Activated B cell treated with CpG ODN at 0.5 μM for 24 hours (primary cell): ENCODE results near the gene TPP1. TPM values are rescaled to one million over a fixed set of nuclear protein-coding genes. Genes with fewer than 3 reads are reported as not detected.
A peak's percentile ranks its signal among the peaks of the same experiment; 100 is the strongest.

Experiments used
- ATAC-seq: fragments of 200-7000 bp; cut with Tn5 transposase; one replicate; pipeline ENCODE4 v1.10.0; 2021; ENCODE audit warnings: low read depth, mild to moderate bottlenecking, moderate library complexity
- CTCF ChIA-PET: fragments of 350-600 bp; sonication (Branson Sonifier 250); formaldehyde crosslinking; loops from one replicate; lab custom pipeline; 2021; ENCODE audit warnings: antibody characterized with exemption; lab: Charles Lee
- POLR2A ChIA-PET: fragments of 350-600 bp; sonication (Branson Sonifier 250); formaldehyde crosslinking; loops from one replicate; lab custom pipeline; 2021; ENCODE audit warnings: antibody characterized with exemption; lab: Charles Lee
- DNase-seq: peaks from one replicate; pipeline ENCODE4 v3.0.0; 2022
- H3K27ac Mint-ChIP-seq: one replicate; pipeline ENCODE4 v1.8.0; 2020; ENCODE audit warnings: mixed read lengths
- H3K27me3 Mint-ChIP-seq: one replicate; pipeline ENCODE4 v1.8.0; 2021; ENCODE audit warnings: mixed read lengths
- H3K36me3 Mint-ChIP-seq: one replicate; pipeline ENCODE4 v1.8.0; 2021; ENCODE audit warnings: low read depth, mixed read lengths
- H3K4me1 Mint-ChIP-seq: one replicate; pipeline ENCODE4 v1.8.0; 2021; ENCODE audit warnings: mixed read lengths
- H3K4me3 Mint-ChIP-seq: one replicate; pipeline ENCODE4 v1.8.0; 2020; ENCODE audit warnings: mild to moderate bottlenecking, mixed read lengths
- H3K9me3 Mint-ChIP-seq: one replicate; pipeline ENCODE4 v1.8.0; 2020; ENCODE audit warnings: mixed read lengths
- CTCF ChIP-seq: fragments of 200-600 bp; IDR thresholded peaks from one replicate; pipeline ENCODE4 v1.8.0; 2022; ENCODE audit warnings: antibody characterized with exemption, mild to moderate bottlenecking
- intact Hi-C: fragments of 100-400 bp; cut with micrococcal nuclease; formaldehyde crosslinking; loops from one replicate; pipeline ENCODE4 v1.15.1; 2024
- total RNA-seq: library from RNA; stranded (reverse); gene quantifications from 2 replicates; pipeline ENCODE4 v1.2.3, GENCODE V29; 2022

Gene TPP1
- total RNA-seq, 1 donor from 2014 or later, result 123 TPM

DNA sequence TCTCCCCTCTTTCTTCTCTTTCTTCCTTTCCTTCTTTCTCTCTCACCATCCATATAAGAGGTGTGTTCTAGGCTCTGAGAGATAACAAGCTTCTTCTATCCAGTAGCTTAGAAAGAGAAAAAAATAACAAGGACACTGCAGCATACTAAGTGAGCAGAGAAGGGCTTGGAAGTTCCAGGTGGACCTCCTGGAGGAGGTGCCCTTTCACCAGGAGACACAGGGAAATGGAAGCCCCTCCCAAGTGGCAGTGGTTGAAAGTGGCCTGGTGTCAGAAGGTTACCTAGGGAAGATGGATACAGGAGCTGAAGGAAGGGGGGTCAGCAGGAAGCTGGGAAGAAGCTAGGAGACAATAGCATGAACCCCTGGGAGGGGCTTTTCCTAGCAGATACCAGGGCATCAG lies 30.9 kb upstream of the TPP1 start:
- no peaks in the 10 kb centered on the region for H3K9me3 Mint-ChIP-seq
- H3K27ac Mint-ChIP-seq, result no peak overlapping the region
- no peaks in the 10 kb centered on the region for H3K4me1 Mint-ChIP-seq
- ATAC-seq, result no peak
- POLR2A ChIA-PET, result interaction anchor here (0.5 to 4.7 kb wide), 3 partner anchors 33 to 1045 kb away, joined by 4 to 30 read pairs (median 8); partner anchors contain the start of genes MRPL17 and TAF10
- no peaks in the 10 kb centered on the region for H3K36me3 Mint-ChIP-seq
- intact Hi-C loops, result no loop called here
- TF ChIP-seq CTCF, result no peak
- no peak overlapping the region for H3K4me3 Mint-ChIP-seq
- CTCF ChIA-PET, result interaction anchor here (0.9 to 1.5 kb wide), 5 partner anchors 18 to 105 kb away, joined by 3 to 4 read pairs (median 4); partner anchors contain the start of gene MRPL17
- no peak for DNase-seq
- H3K27me3 Mint-ChIP-seq, result no peaks in the 10 kb centered on the region

- Mint-ChIP-seq H3K9me3 (no peaks in the 10 kb centered on the region), H3K27me3 (no peaks in the 10 kb centered on the region), H3K36me3 (no peaks in the 10 kb centered on the region), H3K27ac (no peak overlapping the region), H3K4me1 (no peaks in the 10 kb centered on the region), H3K4me3 (no peak overlapping the region)
- no peak for TF ChIP-seq CTCF
- ChIA-PET CTCF (no interaction called here), POLR2A (interaction anchor here (0.9 to 4.7 kb wide), 3 partner anchors 30 to 36 kb away, joined by 3 to 30 read pairs (median 4); partner anchors contain the start of genes MRPL17, TAF10 and TPP1)
- intact Hi-C loops, result loop anchor here (5.0 kb wide), 1 partner anchor 34 kb away; the partner anchor contains the start of gene MRPL17
- no peak for DNase-seq
- ATAC-seq, result no peak
Observed at GRCh38 chr11:6648501-6648900, 29.3 kb upstream of the TPP1 start.

DNA sequence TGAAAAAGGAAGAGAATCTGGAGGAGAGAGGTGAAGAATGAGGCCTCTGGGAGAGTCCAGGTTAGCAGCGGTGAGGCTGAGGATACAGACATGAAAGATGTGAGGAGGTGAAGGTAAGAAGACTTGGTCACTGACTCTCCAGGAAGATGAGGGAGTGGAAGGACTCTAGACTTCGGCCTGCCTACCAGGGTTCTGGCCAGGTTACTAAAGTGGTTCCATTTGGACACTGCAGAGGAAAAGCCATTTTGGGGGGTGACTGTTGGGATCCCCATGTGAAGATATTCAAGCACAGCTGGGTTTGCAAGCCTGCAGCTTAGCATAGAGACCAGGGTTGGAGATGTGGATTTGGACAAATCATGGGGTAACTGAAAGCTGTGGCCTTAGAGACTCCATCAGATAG lies 28.6 kb upstream of the TPP1 start:
- Mint-ChIP-seq H3K36me3 (no peaks in the 10 kb centered on the region), H3K4me1 (no peaks in the 10 kb centered on the region), H3K9me3 (no peaks in the 10 kb centered on the region), H3K27ac (no peak overlapping the region), H3K27me3 (no peaks in the 10 kb centered on the region), H3K4me3 (no peak overlapping the region)
- ATAC-seq (no peak), DNase-seq (no peak)
- no peak for TF ChIP-seq CTCF
- intact Hi-C loops, result loop anchor here (1.0 to 5.0 kb wide), 4 partner anchors 13 to 34 kb away; partner anchors contain the start of gene MRPL17
- ChIA-PET POLR2A (interaction anchor here (0.5 to 4.7 kb wide), 7 partner anchors 20 to 849 kb away, joined by 3 to 41 read pairs (median 3); partner anchors contain the start of genes MRPL17, TAF10 and TPP1), CTCF (interaction anchor here (1.0 to 1.8 kb wide), 2 partner anchors 20 to 29 kb away, joined by 3 to 7 read pairs; partner anchors contain the start of gene TPP1)

- TF ChIP-seq CTCF, result no peak
- peak; percentile 35 for DNase-seq
- Mint-ChIP-seq H3K27ac (no peak overlapping the region), H3K36me3 (no peaks in the 10 kb centered on the region), H3K9me3 (no peaks in the 10 kb centered on the region), H3K27me3 (no peaks in the 10 kb centered on the region), H3K4me3 (no peak overlapping the region), H3K4me1 (no peaks in the 10 kb centered on the region)
- intact Hi-C loops, result loop anchor here (1.0 to 5.0 kb wide), 4 partner anchors 14 to 35 kb away; partner anchors contain the start of gene MRPL17
- ChIA-PET POLR2A (interaction anchor here (0.5 to 4.7 kb wide), 14 partner anchors 12 to 850 kb away, joined by 3 to 41 read pairs (median 3); partner anchors contain the start of genes ARFIP2, ILK, MRPL17 and RRP8), CTCF (interaction anchor here (1.0 to 1.8 kb wide), 2 partner anchors 20 to 28 kb away, joined by 3 to 7 read pairs; partner anchors contain the start of gene TPP1)
- ATAC-seq, result peak; percentile 90
Observed at GRCh38 chr11:6646918-6647679, 27.9 kb upstream of the TPP1 start.

DNA sequence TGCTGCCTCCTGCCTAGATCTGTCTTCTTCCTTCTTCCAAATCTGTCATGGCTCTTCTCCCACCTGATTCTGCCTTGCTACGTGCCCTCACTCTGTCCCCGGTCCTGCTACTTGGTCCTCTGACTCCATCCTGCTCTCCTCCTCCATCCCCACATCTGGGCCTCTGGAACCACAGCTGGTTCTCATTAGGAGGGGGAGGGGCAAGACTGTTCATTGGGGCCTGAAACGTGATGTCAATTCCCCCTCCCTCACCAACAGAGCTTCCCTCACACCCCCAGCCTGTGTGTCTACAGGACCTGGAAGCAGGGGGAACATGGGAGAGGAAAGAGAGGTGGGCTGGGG lies 27.3 kb upstream of the TPP1 start:
- no peaks in the 10 kb centered on the region for H3K9me3 Mint-ChIP-seq
- H3K27ac Mint-ChIP-seq, result no peak overlapping the region
- intact Hi-C loops, result loop anchor here (2.0 to 5.0 kb wide), 3 partner anchors 14 to 36 kb away; partner anchors contain the start of gene MRPL17
- H3K4me1 Mint-ChIP-seq, result no peaks in the 10 kb centered on the region
- H3K4me3 Mint-ChIP-seq, result no peak overlapping the region
- no peaks in the 10 kb centered on the region for H3K27me3 Mint-ChIP-seq
- ChIA-PET CTCF (interaction anchor here (1.0 to 1.8 kb wide), 2 partner anchors 21 to 28 kb away, joined by 3 to 7 read pairs; partner anchors contain the start of gene TPP1), POLR2A (interaction anchor here (1.0 to 4.7 kb wide), 11 partner anchors 13 to 165 kb away, joined by 3 to 41 read pairs (median 4); partner anchors contain the start of genes ARFIP2, ILK, RRP8 and TAF10)
- H3K36me3 Mint-ChIP-seq, result no peaks in the 10 kb centered on the region
- ATAC-seq (no peak), DNase-seq (no peak)
- no peak for TF ChIP-seq CTCF
